ENCODE results near the gene MDN1.

The MDN1 gene

DNA sequence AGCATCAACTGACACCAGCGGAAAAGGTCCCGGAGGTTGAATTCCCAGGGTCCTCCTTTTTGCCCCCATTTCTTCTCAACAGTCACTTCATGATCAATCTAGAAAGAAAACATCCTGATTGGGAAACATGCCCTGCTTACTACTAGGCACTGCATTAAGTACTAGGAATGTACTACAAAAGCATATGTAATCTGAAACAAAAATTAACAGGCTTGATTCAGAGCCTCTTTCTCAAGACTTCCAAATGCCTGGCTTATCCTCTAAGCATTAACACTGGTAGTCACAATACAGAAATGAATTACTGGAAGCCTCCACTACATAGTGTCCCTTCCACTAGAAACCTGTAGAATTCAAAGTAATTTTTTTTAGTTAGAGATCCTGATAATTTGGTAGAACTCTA is 96.5 kb downstream of the MDN1 start:
- no peaks in the 10 kb centered on the region for H3K27me3 ChIP-seq (ENCODE audit: control insufficient read depth, insufficient read depth, low read length)
- H3K9ac ChIP-seq (ENCODE audit: low read length), result no peak overlapping the region
- peaks cover 85% of the 10 kb centered on the region for H3K36me3 ChIP-seq (ENCODE audit: control insufficient read depth, low read depth, low read length)
- H3K4me3 ChIP-seq (ENCODE audit: low read length), result no peak overlapping the region
- H3K9me3 ChIP-seq (ENCODE audit: control insufficient read depth, low read depth, low read length), result no peaks in the 10 kb centered on the region
- H3K4me1 ChIP-seq (ENCODE audit: control insufficient read depth, low read depth, low read length), result no peaks in the 10 kb centered on the region
- H3K27ac ChIP-seq (ENCODE audit: low read length), result no peak overlapping the region

DNA sequence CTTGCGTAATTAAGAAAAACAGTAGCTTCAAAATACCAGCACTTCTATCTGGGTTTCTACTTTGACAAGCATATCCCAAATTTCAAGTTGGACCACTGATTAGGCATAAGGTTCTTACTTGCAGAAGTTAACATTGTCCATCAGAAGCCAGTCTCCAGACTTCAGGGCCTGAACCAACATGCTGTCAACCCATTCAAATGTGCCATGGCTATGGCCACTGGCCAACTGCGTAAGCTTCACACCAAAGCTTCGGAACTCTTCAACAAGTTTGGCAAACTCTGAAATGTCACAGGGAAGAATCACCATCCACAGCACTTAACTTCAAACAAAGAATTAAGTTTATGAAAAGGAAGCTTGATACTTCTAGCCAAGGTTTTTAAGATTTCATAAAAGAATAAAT is 103.1 kb downstream of the MDN1 start:
- peaks cover 95% of the 10 kb centered on the region for H3K36me3 ChIP-seq (ENCODE audit: control insufficient read depth, low read depth, low read length)
- H3K27me3 ChIP-seq (ENCODE audit: control insufficient read depth, insufficient read depth, low read length), result no peaks in the 10 kb centered on the region
- H3K9ac ChIP-seq (ENCODE audit: low read length), result no peak overlapping the region
- no peak overlapping the region for H3K4me3 ChIP-seq (ENCODE audit: low read length)
- H3K9me3 ChIP-seq (ENCODE audit: control insufficient read depth, low read depth, low read length), result no peaks in the 10 kb centered on the region
- H3K27ac ChIP-seq (ENCODE audit: low read length), result no peak overlapping the region
- no peaks in the 10 kb centered on the region for H3K4me1 ChIP-seq (ENCODE audit: control insufficient read depth, low read depth, low read length)

DNA sequence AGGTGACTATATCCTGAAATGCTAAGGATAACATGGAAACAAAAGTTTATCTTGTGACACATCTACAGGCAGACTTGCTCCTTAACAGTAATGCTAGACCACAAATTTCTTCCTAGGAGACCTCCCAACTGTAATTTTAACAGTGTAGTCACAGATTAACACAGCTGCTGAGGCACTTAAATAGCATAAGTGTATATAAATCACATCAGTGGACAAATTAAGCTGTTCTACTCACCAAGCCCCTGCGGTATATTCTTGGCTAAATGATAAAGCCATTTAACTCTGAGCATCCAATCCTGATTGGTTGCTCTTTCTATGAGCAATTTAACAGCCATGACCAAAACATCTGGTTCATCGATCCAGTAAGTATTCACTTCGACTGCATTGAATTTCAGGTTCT is 107.8 kb downstream of the MDN1 start:
- H3K27ac ChIP-seq (ENCODE audit: low read length), result no peak overlapping the region
- H3K4me1 ChIP-seq (ENCODE audit: control insufficient read depth, low read depth, low read length), result no peaks in the 10 kb centered on the region
- no peaks in the 10 kb centered on the region for H3K27me3 ChIP-seq (ENCODE audit: control insufficient read depth, insufficient read depth, low read length)
- no peaks in the 10 kb centered on the region for H3K9me3 ChIP-seq (ENCODE audit: control insufficient read depth, low read depth, low read length)
- no peak overlapping the region for H3K4me3 ChIP-seq (ENCODE audit: low read length)
- H3K9ac ChIP-seq (ENCODE audit: low read length), result no peak overlapping the region
- H3K36me3 ChIP-seq (ENCODE audit: control insufficient read depth, low read depth, low read length), result peaks cover 93% of the 10 kb centered on the region

DNA sequence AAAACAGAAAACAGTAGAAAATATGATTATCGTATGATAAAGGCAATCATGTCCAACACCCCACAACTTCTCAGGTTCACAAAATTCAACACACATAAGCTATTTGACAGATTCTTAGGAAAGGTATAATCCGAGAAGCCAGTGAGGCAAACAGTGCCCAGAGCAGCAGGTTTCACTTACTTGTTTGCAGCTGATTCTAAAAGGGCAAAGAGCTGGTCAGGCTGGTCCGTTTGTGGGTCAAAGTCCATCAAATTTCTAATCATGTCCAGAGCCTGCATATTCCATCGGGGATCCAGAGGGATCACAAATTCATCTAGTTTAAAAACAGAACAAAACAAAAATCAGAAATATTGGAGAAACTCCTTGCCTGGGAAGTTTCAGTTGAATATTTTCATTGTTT is 111.3 kb downstream of the MDN1 start:
- Histone ChIP-seq H3K4me1 (ENCODE audit: control insufficient read depth, low read depth, low read length) (no peaks in the 10 kb centered on the region), H3K27ac (ENCODE audit: low read length) (no peak overlapping the region), H3K9me3 (ENCODE audit: control insufficient read depth, low read depth, low read length) (no peaks in the 10 kb centered on the region), H3K9ac (ENCODE audit: low read length) (no peak overlapping the region), H3K27me3 (ENCODE audit: control insufficient read depth, insufficient read depth, low read length) (no peaks in the 10 kb centered on the region), H3K4me3 (ENCODE audit: low read length) (no peak overlapping the region), H3K36me3 (ENCODE audit: control insufficient read depth, low read depth, low read length) (peaks cover 83% of the 10 kb centered on the region)

DNA sequence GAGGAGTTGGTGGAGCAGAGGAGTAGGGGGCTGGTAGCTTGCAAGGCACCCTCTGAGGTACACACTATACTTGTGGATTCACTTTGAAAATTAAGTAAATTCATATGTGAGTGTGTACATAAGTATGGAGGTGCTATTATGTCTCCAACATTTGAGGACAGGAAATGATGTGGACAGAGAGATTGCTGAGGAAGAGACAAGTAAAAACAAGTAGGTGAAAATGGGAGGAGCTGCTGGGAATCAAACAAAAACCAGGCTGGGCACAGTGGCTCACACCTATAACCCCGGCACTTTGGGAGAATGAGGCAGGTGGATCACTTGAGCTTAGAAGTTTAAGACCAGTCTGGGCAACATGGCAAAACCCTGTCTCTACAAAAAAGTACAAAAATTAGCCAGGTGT is 111.8 kb downstream of the MDN1 start:
- H3K9ac ChIP-seq (ENCODE audit: low read length), result no peak overlapping the region
- H3K36me3 ChIP-seq (ENCODE audit: control insufficient read depth, low read depth, low read length), result peaks cover 80% of the 10 kb centered on the region
- no peaks in the 10 kb centered on the region for H3K27me3 ChIP-seq (ENCODE audit: control insufficient read depth, insufficient read depth, low read length)
- H3K4me1 ChIP-seq (ENCODE audit: control insufficient read depth, low read depth, low read length), result no peaks in the 10 kb centered on the region
- no peaks in the 10 kb centered on the region for H3K9me3 ChIP-seq (ENCODE audit: control insufficient read depth, low read depth, low read length)
- H3K27ac ChIP-seq (ENCODE audit: low read length), result no peak overlapping the region
- H3K4me3 ChIP-seq (ENCODE audit: low read length), result no peak overlapping the region

DNA sequence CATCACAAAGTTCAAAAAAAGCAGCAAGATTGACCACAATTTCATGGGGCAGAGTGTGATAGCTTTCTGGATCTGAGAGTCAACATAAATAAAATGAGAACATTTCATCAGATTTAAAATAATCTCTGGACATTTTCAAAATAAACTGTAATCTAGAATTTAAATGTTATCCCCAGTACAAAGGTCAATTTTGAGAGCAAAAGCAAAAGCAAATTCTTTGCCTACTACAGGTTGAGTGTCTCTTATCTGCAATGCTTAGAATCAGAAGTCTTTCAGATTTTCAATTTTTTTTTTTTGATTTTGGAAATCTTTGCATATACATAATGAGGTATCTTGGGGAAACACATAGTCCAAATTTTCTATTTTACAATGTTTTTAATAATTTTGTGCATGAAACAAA is 113.5 kb downstream of the MDN1 start:
- Histone ChIP-seq H3K9me3 (ENCODE audit: control insufficient read depth, low read depth, low read length) (no peaks in the 10 kb centered on the region), H3K27ac (ENCODE audit: low read length) (no peak overlapping the region), H3K27me3 (ENCODE audit: control insufficient read depth, insufficient read depth, low read length) (no peaks in the 10 kb centered on the region), H3K4me3 (ENCODE audit: low read length) (no peak overlapping the region), H3K36me3 (ENCODE audit: control insufficient read depth, low read depth, low read length) (peaks cover 81% of the 10 kb centered on the region), H3K4me1 (ENCODE audit: control insufficient read depth, low read depth, low read length) (no peaks in the 10 kb centered on the region), H3K9ac (ENCODE audit: low read length) (no peak overlapping the region)

DNA sequence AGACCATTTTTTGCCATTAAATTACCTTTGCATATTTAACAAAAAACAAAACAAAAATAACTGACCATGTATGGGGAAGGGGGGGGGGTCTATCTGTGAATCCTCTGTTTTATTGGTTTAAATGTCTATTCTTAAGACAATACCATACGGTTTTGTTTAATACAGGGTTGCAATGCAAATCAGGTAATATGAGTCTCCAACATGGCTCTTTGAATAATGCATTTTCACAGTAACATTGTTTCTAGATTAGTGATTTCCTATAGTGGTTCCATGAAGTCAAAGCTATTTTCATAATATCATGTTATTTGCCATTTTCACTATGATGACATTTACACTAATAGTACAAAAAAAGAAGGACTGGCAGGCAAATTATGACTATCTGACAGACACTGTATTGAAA is 116.3 kb downstream of the MDN1 start:
- no peaks in the 10 kb centered on the region for H3K9me3 ChIP-seq (ENCODE audit: control insufficient read depth, low read depth, low read length)
- no peak overlapping the region for H3K27ac ChIP-seq (ENCODE audit: low read length)
- no peak overlapping the region for H3K4me3 ChIP-seq (ENCODE audit: low read length)
- peaks cover 85% of the 10 kb centered on the region for H3K36me3 ChIP-seq (ENCODE audit: control insufficient read depth, low read depth, low read length)
- no peak overlapping the region for H3K9ac ChIP-seq (ENCODE audit: low read length)
- H3K27me3 ChIP-seq (ENCODE audit: control insufficient read depth, insufficient read depth, low read length), result no peaks in the 10 kb centered on the region
- no peaks in the 10 kb centered on the region for H3K4me1 ChIP-seq (ENCODE audit: control insufficient read depth, low read depth, low read length)

DNA sequence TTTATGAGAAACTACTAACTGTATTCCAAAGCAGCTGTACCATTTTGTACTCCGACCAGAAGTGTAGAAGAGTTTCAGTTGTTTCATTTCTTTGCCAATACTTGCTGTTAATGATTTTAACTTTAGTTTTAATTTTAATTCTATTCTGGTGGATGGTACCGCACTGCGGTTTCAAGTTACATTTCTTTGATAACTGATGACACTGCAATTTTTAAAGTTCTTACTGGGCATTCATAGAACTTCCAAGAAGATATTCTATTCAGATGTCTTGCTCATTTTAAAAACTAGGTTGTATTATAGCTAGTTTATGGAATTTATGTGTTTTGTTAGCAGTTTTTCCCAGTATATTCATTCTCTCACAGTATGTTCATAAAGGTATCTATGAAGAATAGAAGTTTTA is 117.2 kb downstream of the MDN1 start:
- Histone ChIP-seq H3K36me3 (ENCODE audit: control insufficient read depth, low read depth, low read length) (peaks cover 85% of the 10 kb centered on the region), H3K27ac (ENCODE audit: low read length) (no peak overlapping the region), H3K4me3 (ENCODE audit: low read length) (no peak overlapping the region), H3K27me3 (ENCODE audit: control insufficient read depth, insufficient read depth, low read length) (no peaks in the 10 kb centered on the region), H3K9ac (ENCODE audit: low read length) (no peak overlapping the region), H3K4me1 (ENCODE audit: control insufficient read depth, low read depth, low read length) (no peaks in the 10 kb centered on the region), H3K9me3 (ENCODE audit: control insufficient read depth, low read depth, low read length) (no peaks in the 10 kb centered on the region)

DNA sequence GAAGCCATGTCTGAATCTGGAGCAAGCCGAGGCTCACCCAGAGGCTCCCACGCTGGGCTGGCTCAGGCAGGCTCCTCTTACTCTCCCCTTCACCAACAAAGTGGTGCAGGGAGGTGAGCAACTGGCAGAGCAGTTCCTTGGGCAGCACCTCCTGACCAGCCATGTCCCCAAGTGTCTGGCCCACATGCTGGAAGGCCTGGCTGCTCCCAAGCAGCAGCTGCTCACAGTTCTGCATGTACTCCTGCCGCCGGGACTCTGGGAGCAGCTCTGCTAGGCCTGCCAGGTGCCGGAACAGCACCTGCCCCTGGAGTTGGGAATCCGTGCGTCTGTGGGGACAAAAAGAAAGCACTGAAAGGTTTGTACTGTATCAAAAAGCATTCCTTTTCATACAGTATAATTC is 123.9 kb downstream of the MDN1 start:
- no peak overlapping the region for H3K27ac ChIP-seq (ENCODE audit: low read length)
- H3K36me3 ChIP-seq (ENCODE audit: control insufficient read depth, low read depth, low read length), result peaks cover 96% of the 10 kb centered on the region

DNA sequence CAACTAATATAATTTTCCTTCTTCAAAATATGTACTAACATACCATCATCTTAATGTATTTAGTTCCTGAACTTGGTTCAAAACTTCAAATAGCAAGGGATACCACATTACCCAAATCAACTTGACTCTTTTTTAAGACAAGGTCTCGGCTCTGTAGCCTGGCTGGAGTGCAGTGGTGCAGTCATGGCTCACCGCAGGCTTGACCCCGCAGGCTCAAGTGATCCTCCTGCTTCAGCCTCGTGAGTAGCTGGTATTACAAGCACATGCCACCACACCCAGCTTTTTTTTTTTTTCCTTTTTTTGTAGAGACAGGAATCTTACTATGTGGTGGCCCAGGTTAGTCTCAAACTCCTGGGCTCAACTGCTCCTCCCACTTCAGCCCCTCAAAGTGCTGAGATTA is 125.2 kb downstream of the MDN1 start:
- H3K4me3 ChIP-seq (ENCODE audit: low read length), result no peak overlapping the region
- no peak overlapping the region for H3K27ac ChIP-seq (ENCODE audit: low read length)
- no peaks in the 10 kb centered on the region for H3K9me3 ChIP-seq (ENCODE audit: control insufficient read depth, low read depth, low read length)
- H3K27me3 ChIP-seq (ENCODE audit: control insufficient read depth, insufficient read depth, low read length), result no peaks in the 10 kb centered on the region
- H3K9ac ChIP-seq (ENCODE audit: low read length), result no peak overlapping the region
- peaks cover 33% of the 10 kb centered on the region for H3K4me1 ChIP-seq (ENCODE audit: control insufficient read depth, low read depth, low read length)
- H3K36me3 ChIP-seq (ENCODE audit: control insufficient read depth, low read depth, low read length), result peaks cover 84% of the 10 kb centered on the region

More for the DNA sequence above, 123.9 kb downstream of the MDN1 start:
- Histone ChIP-seq H3K9ac (ENCODE audit: low read length) (no peak overlapping the region), H3K4me1 (ENCODE audit: control insufficient read depth, low read depth, low read length) (peaks cover 21% of the 10 kb centered on the region), H3K27me3 (ENCODE audit: control insufficient read depth, insufficient read depth, low read length) (no peaks in the 10 kb centered on the region), H3K4me3 (ENCODE audit: low read length) (no peak overlapping the region), H3K9me3 (ENCODE audit: control insufficient read depth, low read depth, low read length) (no peaks in the 10 kb centered on the region)

DNA sequence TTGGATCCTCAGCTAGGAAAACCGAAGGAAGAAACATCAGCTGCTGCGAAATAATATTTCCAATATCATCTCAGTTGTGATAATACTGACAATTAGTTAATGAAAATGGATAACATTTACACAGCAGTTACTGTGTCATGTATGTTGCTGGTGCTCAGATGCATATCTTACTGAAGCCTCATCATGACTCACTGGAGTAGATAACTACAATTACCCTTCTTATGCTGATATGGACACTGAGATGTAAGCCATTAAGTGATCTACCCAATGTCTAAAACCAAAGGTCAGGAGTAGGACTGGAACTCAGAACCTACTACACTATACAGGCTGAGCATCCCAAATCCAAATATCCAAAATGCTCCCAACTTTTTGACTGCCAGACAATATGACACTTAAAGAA is 126.4 kb downstream of the MDN1 start:
- no peaks in the 10 kb centered on the region for H3K27me3 ChIP-seq (ENCODE audit: control insufficient read depth, insufficient read depth, low read length)

DNA sequence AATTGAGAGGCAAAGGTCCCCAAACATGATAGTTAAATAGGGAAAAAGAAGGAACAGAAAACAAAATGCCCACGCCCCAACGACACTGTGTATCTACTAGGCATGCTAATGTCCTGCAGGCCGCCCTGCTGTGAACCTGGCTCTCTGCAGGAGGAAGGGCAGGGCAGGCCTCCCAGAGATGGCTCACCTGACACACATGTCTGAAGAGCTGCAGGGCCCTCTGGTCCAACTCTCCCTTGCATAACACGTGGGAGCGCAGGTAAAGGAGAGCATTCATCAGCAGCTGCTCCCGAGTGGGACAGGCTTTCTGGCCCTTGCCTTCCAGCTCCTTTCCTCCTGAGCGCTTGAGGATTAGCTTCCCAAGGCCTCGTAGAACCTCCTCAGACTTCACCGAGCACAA is 127.3 kb downstream of the MDN1 start:
- H3K27me3 ChIP-seq (ENCODE audit: control insufficient read depth, insufficient read depth, low read length), result no peaks in the 10 kb centered on the region
- no peak overlapping the region for H3K9ac ChIP-seq (ENCODE audit: low read length)

More for the DNA sequence above, 126.4 kb downstream of the MDN1 start:
- Histone ChIP-seq H3K4me1 (ENCODE audit: control insufficient read depth, low read depth, low read length) (peaks cover 43% of the 10 kb centered on the region), H3K4me3 (ENCODE audit: low read length) (no peak overlapping the region), H3K9ac (ENCODE audit: low read length) (no peak overlapping the region), H3K27ac (ENCODE audit: low read length) (no peak overlapping the region), H3K9me3 (ENCODE audit: control insufficient read depth, low read depth, low read length) (no peaks in the 10 kb centered on the region), H3K36me3 (ENCODE audit: control insufficient read depth, low read depth, low read length) (peaks cover 84% of the 10 kb centered on the region)

More for the DNA sequence above, 127.3 kb downstream of the MDN1 start:
- Histone ChIP-seq H3K36me3 (ENCODE audit: control insufficient read depth, low read depth, low read length) (peaks cover 84% of the 10 kb centered on the region), H3K4me1 (ENCODE audit: control insufficient read depth, low read depth, low read length) (peaks cover 43% of the 10 kb centered on the region), H3K4me3 (ENCODE audit: low read length) (no peak overlapping the region), H3K27ac (ENCODE audit: low read length) (peak overlapping the region; percentile 72), H3K9me3 (ENCODE audit: control insufficient read depth, low read depth, low read length) (no peaks in the 10 kb centered on the region)

All from iPS-18a (cell line).